HG03520 (cell line): ENCODE results near the gene CEBPG.

Source experiments
- ATAC-seq: cut with Tn5 transposase; IDR thresholded peaks from one replicate; pipeline ENCODE4 v1.9.1; 2021; ENCODE audit warnings: mild to moderate bottlenecking, moderate library complexity; ENCODE audit not compliant: unreplicated experiment

The CEBPG gene

GRCh38 chr19:33403221-33403972, 29.9 kb downstream of the CEBPG start:
- ATAC-seq, result no peak

DNA sequence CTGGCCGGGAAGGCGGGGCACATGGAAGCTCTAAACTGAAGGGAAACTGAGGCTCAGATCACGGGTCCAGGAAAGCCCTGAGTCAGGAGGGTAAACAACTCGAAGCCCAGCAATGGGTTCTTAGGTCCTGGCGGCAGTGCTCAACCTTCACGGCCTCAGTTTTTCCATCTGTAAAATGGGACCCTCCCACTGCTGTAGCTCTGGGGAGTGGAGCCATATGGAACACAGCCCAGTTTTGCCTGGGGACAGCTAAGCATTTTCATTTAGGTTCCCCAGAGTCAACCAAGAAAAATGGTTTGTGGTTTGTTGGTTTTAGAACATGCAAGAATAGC, 30.4 kb downstream of the CEBPG start:
- ATAC-seq, result no peak

GRCh38 chr19:33404506-33405253, 31.2 kb downstream of the CEBPG start:
- ATAC-seq, result no peak

GRCh38 chr19:33405254-33405552, 31.7 kb downstream of the CEBPG start:
- ATAC-seq, result no peak

DNA sequence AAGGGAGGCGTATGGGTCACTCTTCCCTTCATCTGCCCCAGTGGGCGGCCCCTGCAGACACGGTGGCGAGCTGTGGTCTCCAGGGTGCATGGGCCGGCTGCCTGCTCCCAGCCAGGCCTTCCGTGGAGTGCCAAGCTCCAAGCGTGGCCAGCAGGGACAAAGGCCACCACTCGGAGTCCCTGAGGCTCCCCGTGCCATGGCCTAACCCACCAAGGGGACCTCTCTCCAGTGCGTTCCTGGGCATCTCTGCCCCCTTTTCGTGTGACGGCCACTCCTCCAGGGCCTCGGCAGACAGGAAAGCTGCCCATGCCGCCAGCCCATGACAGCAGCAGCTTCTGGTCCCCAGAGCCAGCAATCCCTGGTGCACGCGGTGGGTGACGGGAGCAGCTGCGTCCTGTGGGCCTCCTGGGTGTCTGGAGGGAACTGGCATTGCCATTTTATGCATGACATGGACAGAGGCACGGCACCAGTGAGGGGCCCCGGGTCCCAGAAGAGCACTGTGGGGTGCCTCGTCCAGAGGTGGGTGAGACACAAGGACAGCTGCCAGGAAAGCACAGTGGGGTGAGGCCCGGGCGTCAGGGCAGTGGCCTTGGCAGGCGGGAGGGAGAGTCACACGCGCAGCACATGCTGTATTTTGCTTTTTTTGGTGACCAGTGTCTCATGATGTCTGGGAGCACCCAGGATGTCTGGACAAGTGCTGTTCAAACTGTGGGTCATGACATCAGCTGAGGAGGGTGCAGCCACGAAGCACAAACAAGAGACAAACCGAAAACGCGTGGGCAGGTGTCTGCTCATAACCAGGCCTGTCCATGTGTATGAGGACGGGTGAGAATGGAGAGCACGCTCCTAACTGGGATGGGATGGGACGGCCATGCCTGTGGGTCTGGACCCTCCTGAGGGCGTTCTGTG, 32.3 kb downstream of the CEBPG start:
- no peak for ATAC-seq

GRCh38 chr19:33406521-33407139, 33.1 kb downstream of the CEBPG start:
- no peak for ATAC-seq

DNA sequence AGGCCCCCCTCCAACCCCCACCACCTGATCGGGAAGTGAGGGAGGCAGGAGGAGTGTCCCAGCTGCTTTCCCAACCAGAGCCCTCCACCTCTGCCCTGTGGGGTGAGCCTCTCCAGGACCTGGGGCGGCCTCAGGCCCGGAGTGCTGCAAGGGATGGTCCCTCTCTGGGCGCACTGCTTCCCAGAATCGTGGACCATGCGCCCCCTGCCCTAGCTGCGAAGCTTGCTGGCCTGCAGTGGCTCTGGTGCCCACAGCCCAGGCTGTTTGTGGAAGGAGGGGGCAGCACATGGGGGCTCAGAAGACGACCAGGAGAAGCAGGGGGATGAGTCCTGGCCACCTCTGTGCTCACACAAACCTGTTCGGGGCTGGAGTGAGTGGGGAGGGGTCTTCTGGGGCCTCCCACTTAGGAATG, 33.6 kb downstream of the CEBPG start:
- no peak for ATAC-seq

- ATAC-seq, result no peak
These were observed 34.2 kb downstream of the CEBPG start for GRCh38 chr19:33407716-33408115.

GRCh38 chr19:33408116-33408515, 34.6 kb downstream of the CEBPG start:
- no peak for ATAC-seq

GRCh38 chr19:33408538-33409434, 35.3 kb downstream of the CEBPG start:
- no peak for ATAC-seq

GRCh38 chr19:33409906-33410685, 36.6 kb downstream of the CEBPG start:
- ATAC-seq, result no peak

- no peak for ATAC-seq
These were observed 37.4 kb downstream of the CEBPG start for GRCh38 chr19:33410915-33411401.

DNA sequence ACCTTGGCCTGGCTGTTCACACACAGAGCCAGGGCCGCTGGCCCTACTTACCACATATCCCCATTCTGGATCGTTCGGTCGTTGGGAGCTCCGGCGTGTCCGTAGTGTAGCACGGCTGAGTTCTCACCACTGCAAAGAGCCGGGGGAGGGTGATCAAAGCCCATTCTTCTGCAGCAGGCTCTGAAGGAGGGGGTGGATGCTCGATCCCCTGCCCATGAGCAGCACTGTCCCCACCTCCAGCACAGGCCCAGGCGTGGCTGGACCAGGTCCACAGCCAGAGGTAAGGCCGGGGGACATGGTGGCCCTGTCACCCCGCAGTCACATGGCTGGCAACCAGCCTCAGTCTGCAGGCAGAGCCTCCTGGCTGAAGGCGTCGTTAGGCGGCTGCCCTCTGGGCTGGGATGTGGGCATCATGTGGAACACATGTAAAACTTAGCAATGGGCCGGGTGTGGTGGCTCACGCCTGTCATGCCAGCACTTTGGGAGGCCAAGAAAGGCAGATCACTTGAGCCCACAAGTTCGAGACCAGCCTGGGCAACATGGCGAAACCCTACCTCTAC, 38.2 kb downstream of the CEBPG start:
- no peak for ATAC-seq

GRCh38 chr19:33412601-33413425, 39.3 kb downstream of the CEBPG start:
- ATAC-seq, result no peak

GRCh38 chr19:33413426-33413725, 39.9 kb downstream of the CEBPG start:
- ATAC-seq, result no peak

GRCh38 chr19:33413868-33414666, 40.6 kb downstream of the CEBPG start:
- no peak for ATAC-seq
